GM10266 (cell line): ENCODE data around the gene SELENOP.

Experiments
- DNase-seq: peaks from one replicate; pipeline ENCODE4 v3.0.0; 2012; ENCODE audit errors: extremely low spot score
- CTCF ChIP-seq: IDR thresholded peaks from 2 replicates; pipeline ENCODE4 v1.5.1; 2012; ENCODE audit warnings: mild to moderate bottlenecking, low read depth; ENCODE audit not compliant: control insufficient read depth, insufficient read depth; ENCODE audit errors: missing control alignments

SELENOP gene

GRCh38 chr5:42811591-42812446 lies at the start of gene SELENOP:
TSS of gene SELENOP (minus strand) at chr5:42811892. CDS start at chr5:42808353, 3,539 bp downstream.
- TF ChIP-seq CTCF, result no peak
- no peak for DNase-seq

GRCh38 chr5:42858687-42859086 lies 47.0 kb upstream of the SELENOP start:
- DNase-seq, result no peak
- TF ChIP-seq CTCF, result no peak

DNA sequence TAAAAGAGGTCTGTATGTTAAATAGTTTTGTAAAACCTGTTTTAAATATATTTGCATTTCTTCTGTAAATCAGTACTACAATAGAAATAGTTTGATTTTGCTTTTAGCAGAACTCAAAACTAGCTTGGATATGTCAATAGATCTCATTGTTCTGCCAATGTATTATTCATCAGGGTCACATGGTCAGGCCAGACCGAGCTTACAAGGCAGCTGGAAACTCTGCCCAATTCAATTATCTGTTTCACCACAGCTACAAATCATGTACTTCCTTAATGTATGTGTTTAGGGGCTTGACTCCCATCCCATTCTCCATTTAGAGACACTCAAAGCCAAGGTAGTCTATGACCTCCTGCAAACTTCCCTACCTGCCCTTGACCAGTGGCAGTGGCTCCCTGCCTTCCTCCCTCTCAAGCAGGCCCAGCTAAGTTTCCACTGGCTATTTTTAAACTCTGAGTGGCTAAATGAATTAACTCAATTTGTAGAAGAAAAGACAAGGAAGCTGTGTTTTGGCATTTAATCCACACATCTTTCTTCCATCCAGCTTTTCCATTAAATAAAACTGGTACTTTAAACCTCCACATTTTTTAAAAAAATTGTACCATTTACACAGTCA lies 46.4 kb upstream of the SELENOP start:
- TF ChIP-seq CTCF, result no peak
- no peak for DNase-seq

GRCh38 chr5:42855811-42856210 lies 44.1 kb upstream of the SELENOP start:
- TF ChIP-seq CTCF, result no peak
- DNase-seq, result no peak

DNA sequence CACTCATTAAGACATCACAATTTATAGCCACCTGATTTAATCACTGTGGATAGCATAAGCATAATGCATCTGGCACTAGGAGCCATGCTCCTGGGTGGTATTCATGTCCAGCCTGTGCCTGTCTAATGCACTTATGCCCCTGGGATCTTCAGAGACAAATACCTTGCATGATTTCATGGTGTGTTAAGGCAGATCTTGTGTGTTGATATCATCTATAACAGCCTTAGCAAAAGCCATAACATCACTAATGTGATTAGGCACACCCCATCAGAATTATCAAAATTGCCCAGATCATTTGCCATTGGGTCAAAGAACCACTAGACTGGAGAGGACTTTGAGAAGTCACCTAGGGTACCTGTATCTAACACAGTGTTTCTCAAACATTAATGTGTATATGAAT lies 43.7 kb upstream of the SELENOP start:
- no peak for TF ChIP-seq CTCF
- DNase-seq, result no peak

- DNase-seq, result no peak
- TF ChIP-seq CTCF, result no peak
These were observed 43.1 kb upstream of the SELENOP start for GRCh38 chr5:42854795-42855194.

GRCh38 chr5:42852826-42853225 lies 41.1 kb upstream of the SELENOP start:
- no peak for DNase-seq
- no peak for TF ChIP-seq CTCF
